SU-DHL-6 (cell line): ENCODE measurements around the gene ZNF775.
A peak's percentile ranks its signal among the peaks of the same experiment; 100 is the strongest.

Experiments
- H2AFZ ChIP-seq: fragments of 200-600 bp; sonication (generic); 2 replicates; pipeline ENCODE4 v1.6.1; 2014; ENCODE audit warnings: low read depth, mild to moderate bottlenecking, moderate library complexity, mixed read lengths, antibody characterized with exemption, low read length; ENCODE audit not compliant: severe bottlenecking
- H3F3A ChIP-seq: fragments of 200-600 bp; shearing (Covaris generic); 2 replicates; pipeline ENCODE4 v1.6.0; 2016; ENCODE audit warnings: antibody characterized with exemption, mild to moderate bottlenecking; ENCODE audit not compliant: insufficient read depth
- H3K27ac ChIP-seq: fragments of 200-600 bp; sonication (generic); 2 replicates; pipeline ENCODE4 v1.5.1; 2016; ENCODE audit warnings: low read depth, mild to moderate bottlenecking, low read length, moderate library complexity, mixed read lengths
- H3K27me3 ChIP-seq: fragments of 200-600 bp; sonication (generic), shearing (Covaris generic); 2 replicates; pipeline ENCODE4 v1.6.0; 2014; ENCODE audit warnings: mild to moderate bottlenecking, low read length
- H3K36me3 ChIP-seq: fragments of 200-600 bp; sonication (generic); 2 replicates; pipeline ENCODE4 v1.6.1; 2014; ENCODE audit warnings: mild to moderate bottlenecking, low read length, mixed read lengths
- H3K4me2 ChIP-seq: fragments of 300-600, 200-600 bp; shearing (Covaris generic), sonication (generic); 2 replicates; pipeline ENCODE4 v1.6.0; 2014; ENCODE audit warnings: low read length, low read depth, mild to moderate bottlenecking; ENCODE audit not compliant: poor library complexity, severe bottlenecking
- H3K4me3 ChIP-seq: fragments of 200-600 bp; sonication (generic); 2 replicates; pipeline ENCODE4 v1.5.1; 2014; ENCODE audit warnings: antibody characterized with exemption, low read length, mild to moderate bottlenecking, mixed read lengths; ENCODE audit not compliant: insufficient read depth, poor library complexity, severe bottlenecking
- H3K79me2 ChIP-seq: fragments of 200-600 bp; sonication (generic); 2 replicates; pipeline ENCODE4 v1.6.1; 2014; ENCODE audit warnings: mild to moderate bottlenecking, low read length, moderate library complexity; ENCODE audit not compliant: insufficient read depth
- H3K9ac ChIP-seq: fragments of 200-600 bp; sonication (generic); 2 replicates; pipeline ENCODE4 v1.7.0; 2014; ENCODE audit warnings: mild to moderate bottlenecking, low read length
- H3K9me2 ChIP-seq: fragments of 200-600 bp; sonication (generic); replicated peaks from 2 replicates; pipeline ENCODE4 v1.6.1; 2014; ENCODE audit warnings: low read length; ENCODE audit not compliant: insufficient read depth
- H3K9me3 ChIP-seq: fragments of 200-600 bp; sonication (generic); 2 replicates; pipeline ENCODE4 v1.6.1; 2014; ENCODE audit warnings: low read length, mixed read lengths; ENCODE audit not compliant: insufficient read depth
- H4K20me1 ChIP-seq: fragments of 200-600 bp; sonication (generic); 2 replicates; pipeline ENCODE4 v1.6.1; 2014; ENCODE audit warnings: low read depth, mild to moderate bottlenecking, antibody characterized with exemption, low read length, moderate library complexity, mixed read lengths
- CTCF ChIP-seq: fragments of 200-600 bp; sonication (generic); IDR thresholded peaks from one replicate; pipeline ENCODE4 v1.5.1; 2017; ENCODE audit warnings: antibody characterized with exemption, mild to moderate bottlenecking, low read length, moderate library complexity; ENCODE audit not compliant: insufficient read depth, poor library complexity, severe bottlenecking
- EZH2phosphoT487 ChIP-seq: fragments of 200-600 bp; sonication (generic), shearing (Covaris generic); conservative IDR thresholded peaks from 2 replicates; pipeline ENCODE4 v1.6.1; 2018; ENCODE audit warnings: mild to moderate bottlenecking, antibody characterized with exemption, low read length, moderate library complexity, mixed read lengths

Gene ZNF775

GRCh38 chr7:150355666-150356059 lies 23.5 kb upstream of the ZNF775 start:
- H3K27me3 ChIP-seq, result 0 out of 2 replicates have a peak, but pooled peaks cover 3% of the 10 kb centered on the region
- H3K4me3 ChIP-seq, result no peak overlapping the region
- TF ChIP-seq EZH2phosphoT487 (no peak), CTCF (no peak)
- H3K27ac ChIP-seq, result no peak overlapping the region
- no peaks in the 10 kb centered on the region for H3K36me3 ChIP-seq
- no peaks in the 10 kb centered on the region for H3K9me2 ChIP-seq
- no peaks in the 10 kb centered on the region for H3F3A ChIP-seq
- no peaks in the 10 kb centered on the region for H4K20me1 ChIP-seq
- H3K4me2 ChIP-seq, result no peak overlapping the region
- no peak overlapping the region for H3K9ac ChIP-seq
- H3K79me2 ChIP-seq, result no peaks in the 10 kb centered on the region
- no peaks in the 10 kb centered on the region for H3K9me3 ChIP-seq
- no peak overlapping the region for H2AFZ ChIP-seq

DNA sequence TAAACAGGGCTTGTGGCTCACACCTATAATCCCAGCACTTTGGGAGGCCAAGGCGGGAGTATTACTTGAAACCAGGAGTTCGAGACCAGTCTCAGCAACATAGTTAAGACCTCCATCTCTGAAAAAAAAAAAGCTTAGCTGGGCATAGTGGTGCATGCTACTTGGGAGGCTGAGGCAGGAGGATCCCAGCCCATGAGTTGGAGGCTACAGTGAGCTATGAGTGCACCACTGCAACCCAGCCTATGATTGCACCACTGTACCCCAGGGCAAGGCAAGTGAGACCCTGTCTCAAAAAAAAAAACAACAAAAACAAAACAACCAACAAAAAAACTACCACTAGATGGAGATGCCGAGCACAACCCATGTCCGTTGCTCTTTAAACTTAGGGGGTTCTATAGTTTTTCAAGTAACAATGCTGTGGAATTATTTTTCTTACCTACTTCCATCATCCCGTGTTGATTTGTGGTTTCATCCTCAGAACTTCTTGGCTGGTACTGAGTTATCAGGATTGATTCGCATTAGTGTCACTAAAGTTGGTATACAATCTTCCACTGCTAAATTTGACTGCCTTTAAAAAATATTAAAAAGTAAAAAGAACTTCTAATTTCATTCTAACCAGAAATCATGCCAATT lies 22.7 kb upstream of the ZNF775 start:
- Histone ChIP-seq H3K4me3 (no peak overlapping the region), H3K79me2 (no peaks in the 10 kb centered on the region), H3K9me3 (no peaks in the 10 kb centered on the region), H3K27me3 (0 out of 2 replicates have a peak, but pooled peaks cover 3% of the 10 kb centered on the region), H3K36me3 (no peaks in the 10 kb centered on the region), H3K4me2 (no peak overlapping the region), H3K9me2 (no peaks in the 10 kb centered on the region), H2AFZ (no peak overlapping the region), H3K9ac (no peak overlapping the region), H4K20me1 (no peaks in the 10 kb centered on the region), H3F3A (no peaks in the 10 kb centered on the region), H3K27ac (no peak overlapping the region)
- TF ChIP-seq CTCF, result peak; percentile 71
- no peak for TF ChIP-seq EZH2phosphoT487

DNA sequence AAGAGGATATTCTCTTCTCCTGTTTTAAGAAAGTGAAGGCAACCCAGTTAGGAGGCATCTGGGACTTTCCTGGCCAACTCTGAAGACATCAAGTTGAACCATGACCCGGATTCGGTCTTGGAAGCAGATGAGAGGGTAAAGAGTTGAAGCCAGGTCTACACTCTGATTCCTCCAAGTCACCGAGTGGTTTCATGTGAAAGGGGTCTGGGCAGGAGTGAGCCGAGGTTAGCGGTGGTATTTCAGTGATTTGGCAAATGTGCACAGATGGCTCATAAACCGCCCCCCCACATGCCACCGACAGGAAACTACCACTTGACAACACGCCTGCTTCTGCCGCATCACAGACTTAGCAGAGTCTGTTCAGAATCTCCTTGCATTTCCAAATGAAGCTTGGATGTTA lies 21.9 kb upstream of the ZNF775 start:
- H4K20me1 ChIP-seq, result no peaks in the 10 kb centered on the region
- TF ChIP-seq CTCF (no peak), EZH2phosphoT487 (no peak)
- H3F3A ChIP-seq, result no peaks in the 10 kb centered on the region
- 0 out of 2 replicates have a peak, but pooled peaks cover 3% of the 10 kb centered on the region for H3K27me3 ChIP-seq
- no peaks in the 10 kb centered on the region for H3K79me2 ChIP-seq
- no peak overlapping the region for H2AFZ ChIP-seq
- no peak overlapping the region for H3K9ac ChIP-seq
- H3K4me3 ChIP-seq, result no peak overlapping the region
- H3K4me2 ChIP-seq, result peak overlapping the region; percentile 6
- H3K27ac ChIP-seq, result no peak overlapping the region
- no peaks in the 10 kb centered on the region for H3K9me3 ChIP-seq
- no peaks in the 10 kb centered on the region for H3K9me2 ChIP-seq
- no peaks in the 10 kb centered on the region for H3K36me3 ChIP-seq
